HepG2 (cell line): ENCODE data around the gene VPS13D. TPM values are rescaled to one million over a fixed set of nuclear protein-coding genes. Genes with fewer than 3 reads are reported as not detected.

ENCODE experiments used
- DR1 ChIP-seq: sonication (generic); formaldehyde crosslinking; IDR thresholded peaks from 2 replicates; pipeline ENCODE4 v1.8.0; 2021; ENCODE audit warnings: mild to moderate bottlenecking, missing genetic modification reagents, inconsistent platforms
- JUNB ChIP-seq: sonication (generic); formaldehyde crosslinking; IDR thresholded peaks from 2 replicates; pipeline ENCODE4 v1.8.0; 2022; ENCODE audit warnings: missing genetic modification reagents, mild to moderate bottlenecking, borderline replicate concordance
- KLF13 ChIP-seq: sonication (generic); formaldehyde crosslinking; IDR thresholded peaks from 2 replicates; pipeline ENCODE4 v1.4.0; 2020; ENCODE audit warnings: mild to moderate bottlenecking, missing genetic modification reagents
- MAFF ChIP-seq: IDR thresholded peaks from 2 replicates; pipeline ENCODE4 v1.6.1; 2011; ENCODE audit warnings: low read depth, low read length, improper control_type of control experiment
- MBD4 ChIP-seq: IDR thresholded peaks from 2 replicates; pipeline ENCODE4 v1.6.1; 2012; ENCODE audit warnings: low read length, inconsistent platforms, borderline replicate concordance
- RBM39 ChIP-seq: fragments of 200-400 bp; formaldehyde crosslinking; IDR thresholded peaks from one replicate; pipeline ENCODE4 v1.6.1; 2018; ENCODE audit warnings: antibody characterized with exemption, mild to moderate bottlenecking, low read depth, low read length; ENCODE audit not compliant: poor library complexity, severe bottlenecking
- SMAD3 ChIP-seq: sonication (generic); formaldehyde crosslinking; IDR thresholded peaks from 2 replicates; pipeline ENCODE4 v1.4.0; 2020; ENCODE audit warnings: missing genetic modification reagents
- SNAPC2 ChIP-seq: sonication (generic); formaldehyde crosslinking; IDR thresholded peaks from 2 replicates; pipeline ENCODE4 v1.8.1; 2022; ENCODE audit warnings: mild to moderate bottlenecking, missing genetic modification reagents
- ZBTB42 ChIP-seq: sonication (generic); formaldehyde crosslinking; IDR thresholded peaks from 2 replicates; pipeline ENCODE4 v1.5.0; 2020; ENCODE audit warnings: mild to moderate bottlenecking, missing genetic modification reagents
- ZNF318 ChIP-seq: sonication (generic); formaldehyde crosslinking; IDR thresholded peaks from 2 replicates; pipeline ENCODE4 v1.4.0; 2020; ENCODE audit warnings: mild to moderate bottlenecking, missing genetic modification reagents
- ZNF33A ChIP-seq: sonication (generic); formaldehyde crosslinking; IDR thresholded peaks from 2 replicates; pipeline ENCODE4 v1.5.1; 2020; ENCODE audit warnings: missing genetic modification reagents, mild to moderate bottlenecking, moderate library complexity, borderline replicate concordance
- ZNF569 ChIP-seq: sonication (generic); formaldehyde crosslinking; IDR thresholded peaks from 2 replicates; pipeline ENCODE4 v1.5.0; 2020; ENCODE audit warnings: mild to moderate bottlenecking, missing genetic modification reagents, moderate library complexity, borderline replicate concordance
- ZNF878 ChIP-seq: sonication (generic); formaldehyde crosslinking; IDR thresholded peaks from 2 replicates; pipeline ENCODE4 v1.8.1; 2023; ENCODE audit warnings: mild to moderate bottlenecking, missing genetic modification reagents, moderate library complexity
- polyA plus RNA-seq, 8 experiments: library from polyadenylated mRNA; depleted of rRNA in 3 of 8; stranded (reverse) in 7 of 8; unstranded in 1 of 8; fragments of >200 nt; fragmentation: Illumina TruSeq in 4 of 8; extraction: Trizol in 4 of 8; gene quantifications; 2 replicates each; pipeline versions ENCODE4 v1.2.1 to v1.2.3, GENCODE V29; 2011 to 2016; ENCODE audit warnings: low read depth in 4 of 8, missing spikeins in 1 of 8, mixed read lengths in 1 of 8; ENCODE audit not compliant: insufficient read depth in 1 of 8
- total RNA-seq, 5 experiments: library from RNA; depleted of rRNA; stranded (reverse); fragments of >200 nt; fragmentation: Illumina TruSeq; extraction: Trizol; gene quantifications; 2 replicates each; pipeline ENCODE4 v1.2.3, GENCODE V29; 2016; ENCODE audit warnings: low read depth in 1 of 5
- TF ChIP-seq, protein P1 (sequence below): sonication (generic); formaldehyde crosslinking; IDR thresholded peaks from 2 replicates; pipeline ENCODE4 v1.4.0; 2020; ENCODE audit warnings: missing genetic modification reagents
- TF ChIP-seq, protein P2 (sequence below): sonication (generic); formaldehyde crosslinking; conservative IDR thresholded peaks from 2 replicates; pipeline ENCODE4 v1.8.0; 2022; ENCODE audit warnings: missing genetic modification reagents
- TF ChIP-seq, protein P3 (sequence below): sonication (generic); formaldehyde crosslinking; IDR thresholded peaks from 2 replicates; pipeline ENCODE4 v1.8.0; 2022; ENCODE audit warnings: missing genetic modification reagents, low read depth, mild to moderate bottlenecking, borderline replicate concordance

The VPS13D gene
- total and polyA plus RNA-seq, 2 of the 13 experiments (the other 11 are each of a cell fraction or from before 2014, with no cell fraction given): 8.6 to 13.9 TPM

DNA sequence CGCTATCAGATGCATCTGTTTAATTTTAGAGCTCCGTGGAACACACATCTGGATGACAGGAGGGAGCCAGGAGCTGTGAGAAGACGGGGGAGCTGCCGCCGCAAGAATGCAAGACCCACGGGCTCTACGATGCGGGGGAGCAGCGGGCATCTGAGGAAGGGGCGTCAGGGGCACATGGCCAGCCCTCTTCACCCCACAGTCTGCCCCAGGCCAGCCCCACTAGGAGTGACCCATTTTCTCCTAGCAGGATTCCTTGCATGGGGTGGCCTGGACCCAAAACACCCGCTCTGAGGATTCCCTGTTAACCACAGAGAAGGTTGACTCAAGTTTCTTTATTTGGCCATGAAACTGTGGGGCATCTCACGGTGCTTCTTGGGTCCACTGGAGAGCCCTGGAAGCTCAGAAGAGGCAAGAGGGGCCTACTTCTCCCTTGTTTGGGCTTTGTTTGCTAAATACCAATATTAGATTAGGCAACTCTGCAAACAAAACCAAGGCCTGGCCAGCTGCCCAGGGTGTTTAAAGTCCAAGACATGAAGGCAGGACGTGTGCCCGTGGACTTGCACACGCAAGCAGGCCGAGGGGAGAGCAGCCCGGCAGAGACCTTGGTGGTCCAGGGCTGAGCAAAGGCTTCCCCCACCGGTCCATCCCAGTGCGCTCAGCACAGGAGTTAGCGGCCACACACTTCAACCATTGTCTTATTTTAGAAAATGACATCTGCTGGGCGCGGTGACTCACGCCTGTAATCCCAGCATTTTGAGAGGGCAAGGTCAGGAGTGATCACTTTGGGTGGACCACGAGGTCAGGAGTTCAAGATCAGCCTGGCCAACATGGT lies 298.4 kb downstream of the VPS13D start (continued):
- TF ChIP-seq ZNF878 (CRISPR knock-in tag) (peak; percentile 77), ZNF318 (CRISPR knock-in tag) (no peak), SMAD3 (CRISPR knock-in tag) (peak; percentile 97), ZNF569 (no peak), JUNB (CRISPR knock-in tag) (peak; percentile 85; the same call in 1 of the 2 replicates), RBM39 (no peak), ZNF33A (CRISPR knock-in tag) (no peak), DR1 (CRISPR knock-in tag) (no peak), KLF13 (CRISPR knock-in tag) (no peak), SNAPC2 (CRISPR knock-in tag) (no peak; the same call in 1 of the 2 replicates), ZBTB42 (CRISPR knock-in tag) (no peak), MAFF (0 out of 2 replicates have a peak, but pooled peaks have one; percentile 1), MBD4 (no peak)
- TF ChIP-seq, protein P1, sequence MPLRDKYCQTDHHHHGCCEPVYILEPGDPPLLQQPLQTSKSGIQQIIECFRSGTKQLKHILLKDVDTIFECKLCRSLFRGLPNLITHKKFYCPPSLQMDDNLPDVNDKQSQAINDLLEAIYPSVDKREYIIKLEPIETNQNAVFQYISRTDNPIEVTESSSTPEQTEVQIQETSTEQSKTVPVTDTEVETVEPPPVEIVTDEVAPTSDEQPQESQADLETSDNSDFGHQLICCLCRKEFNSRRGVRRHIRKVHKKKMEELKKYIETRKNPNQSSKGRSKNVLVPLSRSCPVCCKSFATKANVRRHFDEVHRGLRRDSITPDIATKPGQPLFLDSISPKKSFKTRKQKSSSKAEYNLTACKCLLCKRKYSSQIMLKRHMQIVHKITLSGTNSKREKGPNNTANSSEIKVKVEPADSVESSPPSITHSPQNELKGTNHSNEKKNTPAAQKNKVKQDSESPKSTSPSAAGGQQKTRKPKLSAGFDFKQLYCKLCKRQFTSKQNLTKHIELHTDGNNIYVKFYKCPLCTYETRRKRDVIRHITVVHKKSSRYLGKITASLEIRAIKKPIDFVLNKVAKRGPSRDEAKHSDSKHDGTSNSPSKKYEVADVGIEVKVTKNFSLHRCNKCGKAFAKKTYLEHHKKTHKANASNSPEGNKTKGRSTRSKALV (CRISPR knock-in tag): peak; percentile 86; the same call in 1 of the 2 replicates
- TF ChIP-seq, protein P2, sequence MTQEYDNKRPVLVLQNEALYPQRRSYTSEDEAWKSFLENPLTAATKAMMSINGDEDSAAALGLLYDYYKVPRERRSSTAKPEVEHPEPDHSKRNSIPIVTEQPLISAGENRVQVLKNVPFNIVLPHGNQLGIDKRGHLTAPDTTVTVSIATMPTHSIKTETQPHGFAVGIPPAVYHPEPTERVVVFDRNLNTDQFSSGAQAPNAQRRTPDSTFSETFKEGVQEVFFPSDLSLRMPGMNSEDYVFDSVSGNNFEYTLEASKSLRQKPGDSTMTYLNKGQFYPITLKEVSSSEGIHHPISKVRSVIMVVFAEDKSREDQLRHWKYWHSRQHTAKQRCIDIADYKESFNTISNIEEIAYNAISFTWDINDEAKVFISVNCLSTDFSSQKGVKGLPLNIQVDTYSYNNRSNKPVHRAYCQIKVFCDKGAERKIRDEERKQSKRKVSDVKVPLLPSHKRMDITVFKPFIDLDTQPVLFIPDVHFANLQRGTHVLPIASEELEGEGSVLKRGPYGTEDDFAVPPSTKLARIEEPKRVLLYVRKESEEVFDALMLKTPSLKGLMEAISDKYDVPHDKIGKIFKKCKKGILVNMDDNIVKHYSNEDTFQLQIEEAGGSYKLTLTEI (CRISPR knock-in tag): no peak
- TF ChIP-seq, protein P3, sequence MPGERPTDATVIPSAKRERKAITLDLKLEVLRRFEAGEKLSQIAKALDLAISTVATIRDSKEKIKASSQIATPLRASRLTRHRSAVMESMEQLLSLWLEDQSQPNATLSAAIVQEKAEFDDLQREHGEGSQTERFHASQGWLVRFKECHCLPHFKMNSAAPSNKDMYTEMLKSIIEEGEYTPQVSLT: no peak
